B cell (primary cell): Measurements from ENCODE around the gene MARCHF3. TPM values are rescaled to one million over a fixed set of nuclear protein-coding genes. Genes with fewer than 3 reads are reported as not detected.

Experiments used
- ATAC-seq: fragments of 200-7000 bp; cut with Tn5 transposase; one replicate; pipeline ENCODE4 v1.10.0; 2021; ENCODE audit warnings: low read depth, mild to moderate bottlenecking, moderate number of reproducible peaks, moderate library complexity
- CTCF ChIA-PET: fragments of 350-600 bp; sonication (Branson Sonifier 250); formaldehyde crosslinking; loops from one replicate; lab custom pipeline; 2021; ENCODE audit warnings: antibody characterized with exemption, inconsistent platforms; lab: Charles Lee
- POLR2A ChIA-PET: fragments of 350-600 bp; sonication (Branson Sonifier 250); formaldehyde crosslinking; loops from one replicate; lab custom pipeline; 2021; ENCODE audit warnings: antibody characterized with exemption; lab: Charles Lee
- DNase-seq: peaks from one replicate; pipeline ENCODE4 v3.0.0; 2013
- H2AFZ ChIP-seq: 2 replicates; pipeline ENCODE4 v1.6.1; 2012; ENCODE audit warnings: mild to moderate bottlenecking, low read depth, low read length; ENCODE audit not compliant: insufficient read depth, poor library complexity, severe bottlenecking
- H3K27ac ChIP-seq, 2 donors: 1 replicate in 1 of 2; 2 replicates in 1 of 2; pipeline ENCODE4 v1.5.1; 2012 to 2013; ENCODE audit warnings: low read length in 2 of 2, mild to moderate bottlenecking in 2 of 2, moderate library complexity in 1 of 2
- H3K27me3 ChIP-seq, 4 experiments: fragments of 200-600 bp in 1 of 4; sonication (generic) in 1 of 4; replicated peaks in 1 of 4; 1 replicate in 2 of 4; 2 replicates in 2 of 4; pipeline versions ENCODE4 v1.6.1 to v1.7.0; 2013 to 2016; ENCODE audit warnings: low read length in 3 of 4, mild to moderate bottlenecking in 2 of 4, mixed read lengths in 1 of 4, moderate library complexity in 1 of 4; ENCODE audit not compliant: insufficient read depth in 4 of 4, control insufficient read depth in 3 of 4; ENCODE audit errors: control extremely low read depth in 1 of 4
- H3K36me3 ChIP-seq, 2 experiments: replicated peaks in 1 of 2; 1 replicate in 1 of 2; 2 replicates in 1 of 2; pipeline versions ENCODE4 v1.6.1 to v1.7.1; 2013; ENCODE audit warnings: low read length in 1 of 2; ENCODE audit not compliant: insufficient read depth in 2 of 2, control insufficient read depth in 1 of 2; ENCODE audit errors: control extremely low read depth in 1 of 2, extremely low read depth in 1 of 2
- H3K4me1 ChIP-seq, 2 donors: fragments of 200-600 bp in 1 of 2; sonication (generic) in 1 of 2; 1 replicate in 1 of 2; 2 replicates in 1 of 2; pipeline versions ENCODE4 v1.5.1 to v1.6.1; 2013 to 2017; ENCODE audit warnings: low read length in 2 of 2; ENCODE audit not compliant: control insufficient read depth in 2 of 2, insufficient read depth in 2 of 2
- H3K4me2 ChIP-seq: replicated peaks from 2 replicates; pipeline ENCODE3; 2012; ENCODE audit warnings: mild to moderate bottlenecking, low read depth, low read length; ENCODE audit not compliant: poor library complexity, severe bottlenecking
- H3K4me3 ChIP-seq, 5 experiments: fragments of 200-600 bp in 1 of 5; sonication (generic) in 1 of 5; 1 replicate in 3 of 5; 2 replicates in 2 of 5; pipeline versions ENCODE4 v1.5.1 to v1.7.0; 2011 to 2016; ENCODE audit warnings: low read length in 4 of 5, mild to moderate bottlenecking in 4 of 5, low read depth in 2 of 5, control low read depth in 1 of 5, moderate library complexity in 1 of 5; ENCODE audit not compliant: insufficient read depth in 1 of 5; ENCODE audit errors: control extremely low read depth in 1 of 5, extremely low read depth in 1 of 5
- H3K79me2 ChIP-seq: fragments of 200-600 bp; sonication (generic); one replicate; pipeline ENCODE4 v1.6.0; 2016; ENCODE audit warnings: low read length; ENCODE audit not compliant: control insufficient read depth, insufficient read depth
- H3K9ac ChIP-seq: fragments of 200-600 bp; sonication (generic); 2 replicates; pipeline ENCODE4 v1.6.1; 2017; ENCODE audit warnings: mild to moderate bottlenecking, low read length, moderate library complexity
- H3K9me3 ChIP-seq, 3 donors: one replicate each; pipeline versions ENCODE4 v1.6.1 to v1.7.1; 2013; ENCODE audit warnings: low read length in 2 of 3; ENCODE audit not compliant: control insufficient read depth in 2 of 3, insufficient read depth in 1 of 3; ENCODE audit errors: control extremely low read depth in 1 of 3
- H4K20me1 ChIP-seq: 2 replicates; pipeline ENCODE4 v1.6.0; 2012; ENCODE audit warnings: mild to moderate bottlenecking, low read length; ENCODE audit not compliant: insufficient read depth, control insufficient read depth, poor library complexity, severe bottlenecking
- H3K27ac Mint-ChIP-seq: one replicate; pipeline ENCODE4 v1.8.0; 2021; ENCODE audit warnings: mixed read lengths
- H3K27me3 Mint-ChIP-seq: one replicate; pipeline ENCODE4 v1.8.0; 2021; ENCODE audit warnings: mixed read lengths
- H3K4me1 Mint-ChIP-seq: one replicate; pipeline ENCODE4 v1.8.0; 2021; ENCODE audit warnings: mixed read lengths
- H3K4me3 Mint-ChIP-seq: one replicate; pipeline ENCODE4 v1.8.0; 2021; ENCODE audit warnings: mixed read lengths
- H3K9me3 Mint-ChIP-seq: one replicate; pipeline ENCODE4 v1.8.0; 2022; ENCODE audit warnings: mixed read lengths; ENCODE audit not compliant: insufficient read depth
- EZH2 ChIP-seq: IDR thresholded peaks from 2 replicates; pipeline ENCODE4 v1.6.1; 2012; ENCODE audit warnings: borderline replicate concordance, low read depth, mild to moderate bottlenecking, moderate library complexity, low read length; ENCODE audit not compliant: insufficient read depth, poor library complexity, severe bottlenecking
- WGBS: methylation state at CpG from one replicate; pipeline ENCODE4 v1.1.5; 2013; ENCODE audit warnings: missing lambda C conversion rate; ENCODE audit not compliant: insufficient coverage; 5-methylcytosine and 5-hydroxymethylcytosine counted together
- intact Hi-C: fragments of 100-400 bp; cut with micrococcal nuclease; formaldehyde crosslinking; loops from one replicate; pipeline ENCODE4 v1.10.0; 2022
- polyA plus RNA-seq: library from polyadenylated mRNA; depleted of rRNA; stranded (reverse); fragments of >200 nt; gene quantifications from 2 replicates; pipeline ENCODE4 v1.2.3, GENCODE V29; 2012
- total RNA-seq, 2 donors: library from RNA; stranded (reverse); fragments of 120-200 nt in 1 of 2; gene quantifications; 1 replicate in 1 of 2; 2 replicates in 1 of 2; pipeline versions ENCODE4 v1.2.3 to v1.2.4, GENCODE V29; 2013 to 2022
- TF ChIP-seq, protein P1 (sequence below): fragments of 200-600 bp; IDR thresholded peaks from one replicate; pipeline ENCODE4 v1.8.0; 2022; ENCODE audit warnings: antibody characterized with exemption, mild to moderate bottlenecking

Gene MARCHF3
- total and polyA plus RNA-seq, 2 donors (not counting 1 experiment from before 2014, with no cell fraction given) = 31.6 to 35.0 TPM

DNA sequence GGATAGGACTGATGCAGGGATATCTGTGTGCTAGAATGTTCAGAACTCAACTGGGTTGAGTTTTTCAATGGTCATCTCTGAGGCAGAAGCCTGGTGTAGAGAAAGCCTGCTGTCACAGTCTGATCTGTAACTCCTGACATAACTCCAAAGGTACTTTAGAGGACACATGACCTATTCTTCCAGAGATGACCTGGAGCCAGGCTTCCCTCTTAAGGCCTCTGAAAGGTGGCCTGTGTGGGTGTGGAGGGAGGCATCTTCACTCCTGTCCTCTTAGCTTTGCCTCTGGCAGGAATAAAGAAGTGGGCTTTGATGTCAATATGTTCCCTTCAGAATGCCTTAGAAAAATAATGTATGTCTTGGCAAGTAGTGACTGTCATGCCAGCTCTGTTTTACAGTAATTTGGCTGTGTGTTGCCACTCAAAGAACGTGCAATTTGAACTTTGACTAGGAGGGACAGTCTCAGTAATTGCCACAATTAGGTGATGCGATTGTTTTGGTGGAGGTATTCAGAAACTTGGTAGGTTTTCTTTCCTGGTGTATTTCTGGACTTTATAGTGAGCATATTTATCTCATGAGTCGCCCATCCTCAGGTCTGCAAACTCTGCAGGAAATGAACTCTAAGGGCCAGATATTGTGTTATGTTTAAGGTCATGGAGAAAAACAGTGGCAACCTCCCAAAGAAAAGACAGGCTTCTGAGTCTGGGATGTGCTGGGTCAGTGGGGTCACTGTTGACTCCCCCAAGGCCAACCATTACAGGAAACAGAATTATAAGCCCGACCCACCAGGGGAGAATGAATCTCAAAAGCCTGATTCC is 46.2 kb upstream of the MARCHF3 start:
- peaks cover 10 to 13% of the 10 kb centered on the region in 2 donors for H3K4me1 ChIP-seq
- no peaks in the 10 kb centered on the region for H3K36me3 ChIP-seq
- H3K9me3 ChIP-seq = peaks cover 0 to 8% (median 0%) of the 10 kb centered on the region in 3 donors
- intact Hi-C loops = no loop called here
- H3K79me2 ChIP-seq = no peaks in the 10 kb centered on the region
- CTCF ChIA-PET = no interaction called here
- H3K4me1 Mint-ChIP-seq = peaks cover 13% of the 10 kb centered on the region
- H3K4me3 ChIP-seq = no peak overlapping the region
- H3K27me3 ChIP-seq = no peaks in the 10 kb centered on the region
- no peak overlapping the region for H3K9ac ChIP-seq
- POLR2A ChIA-PET = no interaction called here
- no peak overlapping the region for H3K4me2 ChIP-seq
- DNase-seq = no peak
- H2AFZ ChIP-seq = no peak overlapping the region
- TF ChIP-seq, protein P1, sequence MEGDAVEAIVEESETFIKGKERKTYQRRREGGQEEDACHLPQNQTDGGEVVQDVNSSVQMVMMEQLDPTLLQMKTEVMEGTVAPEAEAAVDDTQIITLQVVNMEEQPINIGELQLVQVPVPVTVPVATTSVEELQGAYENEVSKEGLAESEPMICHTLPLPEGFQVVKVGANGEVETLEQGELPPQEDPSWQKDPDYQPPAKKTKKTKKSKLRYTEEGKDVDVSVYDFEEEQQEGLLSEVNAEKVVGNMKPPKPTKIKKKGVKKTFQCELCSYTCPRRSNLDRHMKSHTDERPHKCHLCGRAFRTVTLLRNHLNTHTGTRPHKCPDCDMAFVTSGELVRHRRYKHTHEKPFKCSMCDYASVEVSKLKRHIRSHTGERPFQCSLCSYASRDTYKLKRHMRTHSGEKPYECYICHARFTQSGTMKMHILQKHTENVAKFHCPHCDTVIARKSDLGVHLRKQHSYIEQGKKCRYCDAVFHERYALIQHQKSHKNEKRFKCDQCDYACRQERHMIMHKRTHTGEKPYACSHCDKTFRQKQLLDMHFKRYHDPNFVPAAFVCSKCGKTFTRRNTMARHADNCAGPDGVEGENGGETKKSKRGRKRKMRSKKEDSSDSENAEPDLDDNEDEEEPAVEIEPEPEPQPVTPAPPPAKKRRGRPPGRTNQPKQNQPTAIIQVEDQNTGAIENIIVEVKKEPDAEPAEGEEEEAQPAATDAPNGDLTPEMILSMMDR = no peak
- no peak for TF ChIP-seq EZH2
- peaks cover 3% of the 10 kb centered on the region for H3K27me3 Mint-ChIP-seq
- H3K27ac Mint-ChIP-seq = no peak overlapping the region
- ATAC-seq = no peak
- no peaks in the 10 kb centered on the region for H4K20me1 ChIP-seq
- H3K4me3 Mint-ChIP-seq = no peak overlapping the region
- WGBS = 92% methylated on average over 3 of the region's 4 CpGs
- no peak overlapping the region for H3K27ac ChIP-seq
- H3K9me3 Mint-ChIP-seq = no peaks in the 10 kb centered on the region

DNA sequence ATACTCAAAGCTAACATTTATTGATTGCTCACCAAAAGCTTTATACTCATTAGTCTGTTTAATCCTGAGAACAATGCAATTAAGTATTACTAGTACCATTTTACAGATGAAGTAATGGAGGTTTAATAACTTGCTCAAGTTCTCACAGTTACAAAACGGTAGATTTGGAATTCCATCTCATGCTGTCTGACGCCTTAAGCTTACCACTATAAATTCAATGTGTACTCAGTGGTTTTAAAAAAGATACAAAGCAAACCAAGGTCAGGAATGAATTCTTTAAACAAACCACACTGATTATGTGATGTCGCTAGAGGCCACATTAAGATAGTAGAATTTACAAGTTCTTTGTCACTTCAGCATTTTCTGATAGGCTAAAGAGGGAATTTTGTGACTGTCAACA is 44.1 kb upstream of the MARCHF3 start:
- H3K4me1 ChIP-seq = peaks cover 7 to 13% of the 10 kb centered on the region in 2 donors
- no peak overlapping the region for H3K4me2 ChIP-seq
- intact Hi-C loops = loop anchor here (5.0 kb wide), 2 partner anchors 87 to 102 kb away; no protein-coding TSS in a partner anchor
- ATAC-seq (no peak), DNase-seq (no peak)
- H4K20me1 ChIP-seq = no peaks in the 10 kb centered on the region
- peaks cover 9% of the 10 kb centered on the region for H3K4me1 Mint-ChIP-seq
- no peaks in the 10 kb centered on the region for H3K27me3 Mint-ChIP-seq
- no CpG with 5 or more reads among the region's 3 CpGs for WGBS
- H3K4me3 Mint-ChIP-seq = peak overlapping the region; percentile 37
- H3K9me3 Mint-ChIP-seq = no peaks in the 10 kb centered on the region
- H2AFZ ChIP-seq = peak overlapping the region; percentile 91
- H3K27me3 ChIP-seq = no peaks in the 10 kb centered on the region
- H3K9ac ChIP-seq = no peak overlapping the region
- POLR2A ChIA-PET = no interaction called here
- peaks cover 0 to 8% (median 0%) of the 10 kb centered on the region in 3 donors for H3K9me3 ChIP-seq
- H3K27ac ChIP-seq = no peak overlapping the region
- TF ChIP-seq, protein P1 = no peak
- TF ChIP-seq EZH2 = no peak
- CTCF ChIA-PET = interaction anchor here (1.1 kb wide), 1 partner anchor 104 kb away, joined by 3 read pairs; no protein-coding TSS in a partner anchor
- H3K36me3 ChIP-seq = peaks cover 7 to 11% of the 10 kb centered on the region in 2 experiments
- no peak overlapping the region for H3K4me3 ChIP-seq
- no peaks in the 10 kb centered on the region for H3K79me2 ChIP-seq
- no peak overlapping the region for H3K27ac Mint-ChIP-seq
